Right cardiac atrium (tissue), 5 donors: ENCODE data around the gene PPP1R3G. TPM values are rescaled to one million over a fixed set of nuclear protein-coding genes. Genes with fewer than 3 reads are reported as not detected.

Experiments used
- ATAC-seq, 2 donors: fragments of 200-7000 bp; cut with Tn5 transposase; one replicate each; pipeline versions ENCODE4 v1.8.0 to v1.9.1; 2020; ENCODE audit warnings: moderate library complexity in 2 of 2, mild to moderate bottlenecking in 1 of 2
- DNase-seq, 3 donors: peaks; one replicate each; pipeline ENCODE4 v3.0.0-alpha.2; 2020
- H3K27ac ChIP-seq: one replicate; pipeline ENCODE4 v1.5.1; 2013; ENCODE audit warnings: mild to moderate bottlenecking, low read length, control low read depth, moderate library complexity
- H3K27me3 ChIP-seq: one replicate; pipeline ENCODE4 v1.6.1; 2013; ENCODE audit not compliant: control insufficient read depth, insufficient read depth
- H3K4me1 ChIP-seq: one replicate; pipeline ENCODE4 v1.6.1; 2013; ENCODE audit warnings: low read length; ENCODE audit not compliant: control insufficient read depth, insufficient read depth
- H3K4me3 ChIP-seq: one replicate; pipeline ENCODE4 v1.5.1; 2013; ENCODE audit warnings: low read length, control low read depth
- H3K9me3 ChIP-seq: one replicate; pipeline ENCODE4 v1.6.1; 2013; ENCODE audit warnings: low read length; ENCODE audit not compliant: control insufficient read depth
- WGBS: extraction: QIAGEN DNeasy Blood & Tissue Kit; methylation state at CpG from one replicate; pipeline ENCODE4 v1.1.7; 2013; 5-methylcytosine and 5-hydroxymethylcytosine counted together
- intact Hi-C, 4 donors: fragments of 100-400 bp; cut with DNase I; formaldehyde crosslinking; loops; one replicate each; pipeline versions ENCODE4 v1.11.0 to v1.14.0; 2022 to 2023
- polyA plus RNA-seq: library from polyadenylated mRNA; stranded (reverse); fragments of 200-250 nt; gene quantifications from one replicate; pipeline ENCODE4 v1.2.3, GENCODE V29; 2013
- total RNA-seq, 4 donors: library from RNA; stranded (reverse); fragmentation: NEBNext Ultra II Directional; extraction: Animal tissue kit (Norgen Biotek cat#: 25700); gene quantifications; one replicate each; pipeline ENCODE4 v1.2.1, GENCODE V29; 2021
- donor health status: healthy with polysubstance abuse.
- donor health status: DM: no; HTN: yes; CAD: no.
- donor health status: DM: no; HTN: no; CAD: no.
- donor health status: DM: no; HTN: yes; CAD: no; lungs with severe emphysema.
- donor health status: DM: yes; HTN: yes; CAD: no.

PPP1R3G gene
- total and polyA plus RNA-seq, 5 donors, result 6.7 to 19.5 (median 14.2) TPM

DNA sequence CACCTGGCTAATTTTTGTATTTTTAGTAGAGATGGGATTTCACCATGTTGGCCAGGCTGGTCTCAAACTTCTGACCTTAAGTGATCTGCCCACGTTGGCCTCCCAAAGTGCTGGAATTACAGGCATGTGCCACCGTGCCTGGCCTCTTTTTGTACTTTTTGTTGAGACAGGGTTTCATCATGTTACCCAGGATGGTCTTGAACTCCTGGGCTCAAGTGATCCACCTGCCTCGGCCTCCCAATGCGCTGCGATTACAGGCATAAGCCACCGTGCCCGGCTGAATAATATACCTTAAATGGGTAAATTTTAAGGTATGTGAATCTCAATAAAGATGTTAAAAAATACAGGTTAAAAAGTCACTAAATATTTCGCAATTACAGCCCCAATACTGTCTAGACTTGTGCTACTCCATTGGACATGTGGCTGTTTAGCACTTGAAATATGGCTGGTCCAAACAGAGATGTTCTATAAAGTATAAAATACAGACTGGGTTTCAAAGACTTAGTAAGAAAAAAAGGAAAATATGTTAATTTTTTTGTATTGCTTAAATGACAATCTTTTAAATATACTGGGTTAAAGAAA lies 42.1 kb downstream of the PPP1R3G start:
- WGBS, result 84% methylated on average over 8 of the region's 8 CpGs
- Histone ChIP-seq H3K4me1 (no peaks in the 10 kb centered on the region), H3K4me3 (no peak overlapping the region), H3K27me3 (no peaks in the 10 kb centered on the region), H3K27ac (no peak overlapping the region), H3K9me3 (no peaks in the 10 kb centered on the region)
- intact Hi-C loops, result no loop called here
- ATAC-seq, result no peak
- no peak for DNase-seq

DNA sequence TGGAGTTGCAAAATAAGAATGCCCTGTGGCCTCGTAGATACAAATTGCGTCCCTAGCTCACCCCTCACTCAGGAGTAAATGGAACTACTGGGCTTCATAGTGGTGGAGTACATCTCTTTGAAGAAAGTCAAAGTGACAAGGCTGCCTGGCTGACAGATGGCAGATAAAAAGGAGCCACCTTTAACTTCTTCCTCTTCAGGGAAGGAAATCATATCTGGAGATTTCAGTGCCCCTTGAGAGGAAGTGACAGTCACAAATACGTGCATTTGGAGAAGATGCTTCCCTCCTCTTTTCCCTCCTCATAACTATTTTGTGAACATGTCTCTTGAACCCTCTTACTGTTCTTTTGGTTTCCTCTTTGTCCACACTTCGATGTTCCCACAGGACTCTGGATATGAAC lies 43.2 kb downstream of the PPP1R3G start:
- Histone ChIP-seq H3K4me3 (no peak overlapping the region), H3K9me3 (no peaks in the 10 kb centered on the region), H3K4me1 (no peaks in the 10 kb centered on the region), H3K27ac (no peak overlapping the region), H3K27me3 (no peaks in the 10 kb centered on the region)
- intact Hi-C loops, result no loop called here
- ATAC-seq, result no peak
- WGBS, result 65% methylated on average over 4 of the region's 4 CpGs
- no peak for DNase-seq

DNA sequence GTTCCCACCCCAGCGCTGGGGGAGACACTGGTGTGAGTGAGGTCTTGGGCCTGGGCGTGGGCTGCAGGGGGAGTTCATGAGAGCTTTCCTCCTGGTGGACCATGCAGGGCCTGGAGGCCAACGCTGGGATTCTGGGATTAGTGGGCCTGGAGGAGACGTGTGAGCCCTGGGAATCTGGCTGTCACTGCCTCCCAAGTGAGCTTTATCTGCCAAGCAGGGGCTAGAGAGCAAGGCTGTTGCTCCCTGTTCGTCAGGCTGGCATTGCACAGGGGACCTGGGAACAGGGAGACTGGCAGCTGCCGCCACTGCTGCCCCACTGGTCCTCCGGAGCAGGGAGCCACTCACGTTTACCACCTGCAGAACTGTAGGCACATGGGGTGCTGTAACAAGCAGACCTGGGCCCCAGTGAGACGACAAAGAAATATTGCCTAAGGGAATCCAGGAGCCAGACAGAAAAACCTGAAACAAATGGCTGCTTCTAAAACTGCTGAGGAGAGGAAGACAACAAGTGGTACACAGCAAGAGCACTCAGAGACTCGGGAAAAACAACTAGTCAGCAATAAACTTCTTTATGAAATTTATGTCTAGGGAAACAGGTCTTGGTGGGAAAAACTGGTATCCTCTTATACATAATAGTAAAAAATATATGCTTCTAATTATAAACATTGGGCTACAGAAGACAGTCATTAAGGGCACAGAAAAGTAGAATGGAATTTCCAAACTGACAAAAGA lies 45.2 kb downstream of the PPP1R3G start:
- no peaks in the 10 kb centered on the region for H3K4me1 ChIP-seq
- ATAC-seq (no peak), DNase-seq (no peak)
- 70% methylated on average over 10 of the region's 10 CpGs for WGBS
- no peaks in the 10 kb centered on the region for H3K27me3 ChIP-seq
- no peak overlapping the region for H3K27ac ChIP-seq
- no peaks in the 10 kb centered on the region for H3K9me3 ChIP-seq
- intact Hi-C loops, result no loop called here
- H3K4me3 ChIP-seq, result no peak overlapping the region

DNA sequence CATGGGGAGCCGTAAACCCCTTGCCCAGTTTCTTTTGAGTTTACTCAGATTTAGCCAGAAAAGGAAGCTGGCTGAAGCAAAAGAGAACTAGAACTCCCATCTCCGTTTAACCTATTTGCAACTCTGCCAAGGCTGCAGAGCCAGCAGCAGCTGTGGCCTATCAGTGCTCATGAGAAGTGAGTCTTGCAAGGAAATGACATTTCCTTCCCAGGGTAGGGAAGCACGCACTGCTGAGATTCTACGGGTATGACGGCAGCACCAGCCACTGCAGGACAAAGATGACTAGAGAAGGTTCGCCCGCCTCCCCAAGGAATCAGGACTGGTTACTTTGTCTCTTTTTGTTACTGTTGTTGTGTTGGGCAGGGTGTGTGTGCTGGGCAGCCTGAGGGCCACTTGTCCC lies 47.6 kb downstream of the PPP1R3G start:
- Histone ChIP-seq H3K27me3 (no peaks in the 10 kb centered on the region), H3K27ac (peak overlapping the region; percentile 91), H3K4me1 (no peaks in the 10 kb centered on the region), H3K4me3 (peak overlapping the region; percentile 41), H3K9me3 (no peaks in the 10 kb centered on the region)
- intact Hi-C loops, result no loop called here
- 30% methylated on average over 7 of the region's 7 CpGs for WGBS
- DNase-seq (peak; percentile 81 to 89 (median 84)), ATAC-seq (peak; percentile 96 to 98)

DNA sequence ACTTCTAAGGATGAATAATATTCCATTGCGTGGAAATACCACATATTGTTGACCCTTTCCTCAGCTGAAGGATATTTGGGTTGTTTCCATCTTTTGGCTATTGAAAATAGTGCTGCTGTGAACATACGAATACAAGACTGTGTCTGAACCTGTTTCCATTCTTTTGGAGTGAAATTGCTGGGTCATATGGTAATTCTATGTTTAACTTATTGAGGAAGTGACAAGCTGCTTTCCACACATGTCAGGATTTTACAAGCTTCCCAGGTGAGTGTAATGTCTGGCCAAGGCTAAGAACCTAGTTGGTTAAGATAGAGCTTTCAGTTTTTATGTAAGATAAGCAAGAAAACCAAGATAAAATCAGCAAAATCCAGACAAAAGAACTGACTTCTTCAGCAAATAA lies 48.8 kb downstream of the PPP1R3G start:
- DNase-seq (no peak), ATAC-seq (no peak)
- intact Hi-C loops, result no loop called here
- Histone ChIP-seq H3K4me1 (no peaks in the 10 kb centered on the region), H3K4me3 (no peak overlapping the region), H3K27me3 (no peaks in the 10 kb centered on the region), H3K27ac (no peak overlapping the region), H3K9me3 (no peaks in the 10 kb centered on the region)
- WGBS, result 94% methylated on average over 2 of the region's 2 CpGs

DNA sequence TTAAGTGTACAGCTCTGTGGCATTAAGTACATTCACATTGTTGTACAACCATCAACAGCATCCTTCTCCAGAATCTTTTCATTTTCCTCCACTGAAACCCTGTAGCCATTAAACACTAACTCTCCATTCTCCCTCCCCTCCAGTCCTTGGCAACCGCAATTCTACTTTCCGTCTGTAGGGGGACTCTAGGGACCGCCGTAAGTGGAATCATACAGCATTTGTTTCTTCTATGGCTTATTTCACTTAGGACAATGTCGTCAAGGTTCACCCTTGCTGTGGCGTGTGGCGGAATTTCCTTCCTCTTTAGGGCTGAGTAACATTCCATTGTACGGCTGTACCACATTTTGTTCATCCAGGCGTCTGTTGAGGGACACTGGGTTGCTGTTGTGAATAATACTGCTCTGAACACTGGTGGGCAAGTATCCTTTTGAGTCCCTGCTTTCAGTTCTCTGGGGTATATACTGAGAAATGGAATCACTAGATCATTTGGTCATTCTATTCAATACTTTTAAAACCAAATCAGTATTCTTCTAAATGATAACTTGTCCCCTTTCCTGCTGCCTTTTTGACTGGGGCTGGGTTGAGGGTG lies 50.7 kb downstream of the PPP1R3G start:
- DNase-seq (no peak), ATAC-seq (no peak)
- no peak overlapping the region for H3K4me3 ChIP-seq
- no peaks in the 10 kb centered on the region for H3K4me1 ChIP-seq
- intact Hi-C loops, result no loop called here
- no peak overlapping the region for H3K27ac ChIP-seq
- no peaks in the 10 kb centered on the region for H3K9me3 ChIP-seq
- WGBS, result 50% methylated on average over 9 of the region's 9 CpGs
- no peaks in the 10 kb centered on the region for H3K27me3 ChIP-seq

DNA sequence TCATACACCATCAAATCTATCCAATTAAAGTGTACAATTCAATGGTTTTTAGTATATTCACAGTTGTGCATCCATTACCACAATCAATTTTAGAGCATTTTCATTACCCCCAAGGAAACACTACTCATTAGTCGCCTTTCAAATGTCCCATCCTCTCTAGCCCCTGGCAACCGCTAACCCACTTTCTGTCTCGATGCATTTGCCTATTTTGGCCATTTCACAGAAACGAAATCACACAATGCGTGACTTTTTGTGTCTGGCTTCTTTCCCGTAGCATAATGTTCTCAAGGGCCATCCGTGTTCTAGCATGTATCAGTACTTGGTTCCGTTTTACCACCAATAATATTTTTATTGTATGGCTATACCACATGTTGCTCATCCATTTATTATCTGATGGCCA lies 51.7 kb downstream of the PPP1R3G start:
- 87% methylated on average over 8 of the region's 8 CpGs for WGBS

More for the DNA sequence above, 51.7 kb downstream of the PPP1R3G start:
- Histone ChIP-seq H3K4me1 (no peaks in the 10 kb centered on the region), H3K9me3 (no peaks in the 10 kb centered on the region), H3K4me3 (no peak overlapping the region), H3K27me3 (no peaks in the 10 kb centered on the region), H3K27ac (no peak overlapping the region)
- DNase-seq (no peak), ATAC-seq (no peak)
- intact Hi-C loops, result no loop called here

Other genes with a start within 250 kb of the PPP1R3G start
- 1 to 10 TPM; 2.5 to 4.4 (median 2.8) TPM for gene RPP40, start 81.3 kb upstream of the PPP1R3G start, total RNA-seq
- 6.0 TPM for gene RPP40, start 81.3 kb upstream of the PPP1R3G start, polyA plus RNA-seq
- gene LYRM4, start 175.6 kb downstream of the PPP1R3G start, total RNA-seq, result 10 to 100 TPM; 20.2 to 30.5 (median 27.8) TPM
- gene LYRM4, start 175.6 kb downstream of the PPP1R3G start, polyA plus RNA-seq, result 22.2 TPM
- 10 to 100 TPM; 15.4 to 19.6 (median 16.9) TPM for gene FARS2, start 176.2 kb downstream of the PPP1R3G start, total RNA-seq
- gene FARS2, start 176.2 kb downstream of the PPP1R3G start, polyA plus RNA-seq, result 13.9 TPM